NCI-H226 (cell line): ENCODE results near the gene GRM8.

Experiments used
- DNase-seq: peaks from one replicate; pipeline ENCODE4 v3.0.0-alpha.2; 2015

The GRM8 gene

DNA sequence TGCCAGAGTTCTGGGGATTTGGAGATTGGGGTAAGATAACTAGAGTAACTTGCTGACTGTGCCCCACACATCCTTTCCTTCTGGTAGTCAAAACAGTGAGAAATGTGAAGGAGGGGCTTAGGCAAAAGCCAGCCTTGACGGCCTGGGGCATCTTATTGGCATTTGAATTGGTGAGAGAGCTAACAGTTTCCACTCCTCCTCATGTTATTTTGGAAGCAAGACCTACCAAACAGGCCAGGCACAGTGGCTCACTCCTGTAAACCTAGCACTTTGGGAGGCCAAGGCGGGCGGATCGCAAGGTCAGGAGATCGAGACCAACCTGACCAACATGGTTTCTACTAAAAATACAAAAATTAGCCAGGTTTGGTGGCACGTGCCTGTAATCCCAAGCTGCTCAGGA lies 596.6 kb downstream of the GRM8 start:
- DNase-seq = no peak

DNA sequence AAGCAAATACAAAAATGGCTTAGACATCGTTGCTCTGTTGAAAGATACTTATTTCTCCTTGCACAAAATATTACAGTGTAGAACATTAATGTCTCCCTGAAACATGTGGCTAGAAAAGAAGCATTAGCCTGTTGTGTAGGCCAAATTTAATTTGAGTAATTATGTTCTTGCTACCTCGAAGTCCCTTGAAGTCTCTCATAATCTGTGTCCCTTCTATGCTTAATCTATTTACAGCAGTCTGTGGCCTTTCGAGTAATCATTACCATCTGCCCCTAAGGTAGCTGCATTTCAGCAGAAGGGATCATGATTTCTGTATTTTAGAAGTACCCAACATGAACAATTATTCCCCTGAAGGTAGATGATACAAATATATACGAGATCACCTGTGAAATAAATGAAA lies 615.2 kb downstream of the GRM8 start:
- no peak for DNase-seq

GRCh38 chr7:126635545-126635944 lies 617.2 kb downstream of the GRM8 start:
- DNase-seq = no peak

DNA sequence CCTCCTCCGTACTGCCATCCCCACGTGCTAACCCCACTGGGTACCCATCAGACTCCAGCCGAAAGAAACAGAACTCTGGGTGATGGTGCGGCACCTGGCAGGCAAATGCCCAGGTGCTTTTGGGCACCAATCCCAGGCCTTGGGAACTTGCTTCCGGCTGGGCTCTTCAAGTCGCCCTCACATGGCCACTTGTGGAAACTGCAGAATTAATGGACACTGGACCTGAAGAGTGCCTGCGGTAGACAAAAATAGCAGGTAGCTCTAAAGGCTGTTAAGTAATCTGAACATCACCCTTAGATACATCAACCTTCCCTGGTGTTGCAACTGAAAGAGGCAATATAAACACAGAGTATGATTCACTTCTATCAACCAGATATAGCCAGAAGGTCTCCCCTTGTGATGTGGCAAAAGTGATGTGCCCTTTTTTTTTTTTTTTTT lies 644.4 kb downstream of the GRM8 start:
- DNase-seq = peak; percentile 43

DNA sequence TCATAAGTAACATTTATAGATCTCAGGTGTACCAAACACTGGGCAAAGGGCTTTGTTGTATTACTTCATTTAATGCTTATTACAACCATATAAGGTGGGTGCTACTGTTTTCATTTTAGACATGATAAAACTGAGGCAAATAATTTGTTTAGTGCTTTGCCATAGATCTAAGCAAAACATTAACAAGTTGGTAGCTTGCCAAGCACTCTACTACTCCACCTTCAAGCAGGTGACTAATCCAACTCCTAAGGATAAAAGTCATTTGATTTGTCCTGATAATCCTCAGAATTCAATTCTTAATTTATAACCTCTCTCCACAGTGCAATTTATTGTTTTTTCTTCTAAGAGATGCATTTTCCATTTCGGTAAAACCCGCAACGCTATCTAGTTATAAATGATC lies 646.4 kb downstream of the GRM8 start:
- no peak for DNase-seq

DNA sequence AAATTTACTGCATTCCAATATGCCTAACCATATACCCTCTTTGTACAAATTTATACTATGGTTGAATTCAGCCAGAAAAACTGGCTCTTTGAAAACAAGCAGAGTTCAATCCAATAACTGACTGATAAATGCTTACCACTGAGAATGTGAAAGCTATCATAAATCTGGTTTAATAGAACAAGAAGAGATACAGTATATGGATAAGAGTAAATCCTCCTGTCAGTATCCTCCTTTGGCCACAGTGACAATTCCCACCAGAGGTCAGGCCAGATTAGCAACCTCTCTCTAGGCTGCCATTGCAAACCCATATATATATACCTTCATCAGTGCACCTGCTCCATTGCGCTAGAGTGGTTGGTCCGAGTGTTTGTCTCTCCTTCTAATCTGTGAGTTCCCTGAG lies 647.2 kb downstream of the GRM8 start:
- no peak for DNase-seq

GRCh38 chr7:126605056-126605455 lies 647.7 kb downstream of the GRM8 start:
- DNase-seq = no peak

DNA sequence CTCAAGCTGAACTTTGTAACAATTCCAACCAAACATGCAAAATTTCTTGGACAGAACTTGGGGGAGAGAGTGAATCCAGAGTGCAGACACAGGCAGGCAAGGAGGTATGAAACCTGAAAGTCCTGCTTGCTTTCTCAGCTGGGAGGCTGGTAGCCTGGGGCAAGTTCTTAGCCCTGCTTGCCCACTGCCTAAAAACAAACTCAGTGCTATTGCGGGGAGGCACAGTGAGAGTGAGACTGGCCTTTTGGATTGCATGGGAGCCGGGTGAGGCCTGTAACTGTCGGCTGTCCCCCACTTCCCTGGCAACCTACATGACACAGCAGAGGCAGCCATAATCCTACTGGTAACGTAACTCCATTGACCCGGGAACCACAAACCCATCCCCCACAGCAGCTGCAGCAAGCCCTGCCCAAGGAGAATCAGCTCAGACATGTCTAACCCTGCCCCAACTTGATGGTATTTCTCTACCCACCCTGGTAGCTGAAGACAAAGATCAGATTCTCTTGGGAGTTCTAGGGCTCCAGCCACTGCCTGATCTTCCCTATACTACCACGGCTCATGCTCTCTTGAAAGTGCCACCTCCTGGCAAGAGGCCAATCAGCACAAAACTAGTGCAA lies 663.6 kb downstream of the GRM8 start:
- no peak for DNase-seq

- DNase-seq = no peak
Measured at GRCh38 chr7:126578338-126578737, 674.4 kb downstream of the GRM8 start.

DNA sequence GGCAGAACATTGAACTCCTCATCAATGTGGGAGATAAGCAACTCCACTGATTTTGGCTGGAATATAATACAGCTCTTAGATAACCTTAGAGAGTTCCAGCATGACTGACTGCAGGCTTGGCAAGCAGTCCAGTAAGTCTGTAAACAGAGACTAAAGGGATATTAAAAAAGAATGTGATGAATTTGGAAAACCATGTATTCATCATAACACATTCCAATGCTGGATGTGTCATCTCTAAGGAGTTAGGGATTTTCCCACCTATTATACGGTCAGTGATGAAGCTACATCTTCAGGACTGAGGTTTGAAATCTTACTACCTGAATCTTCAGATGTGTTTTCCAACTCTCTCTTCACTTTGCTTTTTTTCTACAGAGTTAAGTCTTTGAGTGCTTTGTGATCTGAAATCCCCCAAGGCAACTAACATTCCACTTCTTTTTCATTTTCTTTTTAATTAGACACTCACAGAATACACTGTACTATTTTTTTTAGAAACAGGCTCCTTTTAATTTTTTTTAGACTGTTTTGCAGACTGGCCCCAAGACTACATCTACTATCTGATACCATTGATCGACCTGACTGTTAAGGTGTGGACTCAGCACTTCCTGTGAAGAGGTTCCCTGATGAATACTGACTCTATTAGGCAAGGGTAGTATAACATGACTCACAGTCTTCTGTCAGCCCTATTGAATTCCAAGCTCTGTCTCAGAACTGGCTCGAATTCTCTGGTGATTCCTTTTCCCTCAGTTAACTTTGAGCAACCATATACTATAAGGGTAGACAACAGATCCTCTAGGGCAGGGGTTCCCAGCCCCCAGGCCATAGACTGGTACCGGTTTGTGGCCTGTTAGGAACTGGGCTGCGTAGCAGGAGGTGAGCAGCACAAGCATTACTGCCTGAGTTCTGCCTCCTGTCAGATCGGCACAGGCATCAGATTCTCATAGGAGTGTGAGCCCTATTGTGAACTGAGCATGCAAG lies 678.2 kb downstream of the GRM8 start:
- DNase-seq = peak; percentile 96

DNA sequence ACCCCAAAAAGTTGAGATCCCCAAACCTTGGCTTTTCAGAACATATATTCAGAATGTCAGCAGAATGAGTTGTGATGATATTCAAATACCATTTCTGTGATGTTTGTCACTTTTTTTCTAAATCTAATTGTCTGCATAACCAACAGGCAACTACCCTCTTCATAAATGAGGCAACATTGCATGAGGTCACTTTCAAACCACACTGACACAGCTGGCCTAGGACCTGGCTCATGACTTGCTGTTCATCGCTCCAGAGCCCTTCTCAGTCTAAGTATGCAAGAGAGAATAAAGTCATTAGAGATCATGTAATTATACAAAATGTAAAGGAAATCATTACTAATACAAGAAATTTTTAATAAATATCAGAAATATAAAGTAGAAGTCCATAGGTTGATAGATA lies 681.9 kb downstream of the GRM8 start:
- DNase-seq = no peak

DNA sequence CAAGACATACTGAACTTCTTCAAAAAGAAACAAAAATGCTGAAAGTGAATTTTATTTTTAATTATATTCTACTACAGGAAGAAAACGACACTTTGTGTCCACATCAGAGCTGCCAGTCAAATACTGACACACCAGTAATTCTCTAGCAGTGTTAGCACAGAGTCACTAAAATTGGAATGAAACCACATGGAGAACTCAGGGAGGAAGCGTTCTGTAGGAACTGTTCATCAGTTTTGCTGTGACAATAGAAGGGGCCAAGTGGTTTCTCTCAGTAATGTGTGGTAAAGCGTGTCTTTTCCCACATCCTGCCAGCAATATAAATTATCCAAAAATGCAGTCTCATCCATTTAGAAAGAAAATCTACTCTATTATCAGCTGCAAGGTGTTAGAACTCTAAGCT lies 683.3 kb downstream of the GRM8 start:
- no peak for DNase-seq

DNA sequence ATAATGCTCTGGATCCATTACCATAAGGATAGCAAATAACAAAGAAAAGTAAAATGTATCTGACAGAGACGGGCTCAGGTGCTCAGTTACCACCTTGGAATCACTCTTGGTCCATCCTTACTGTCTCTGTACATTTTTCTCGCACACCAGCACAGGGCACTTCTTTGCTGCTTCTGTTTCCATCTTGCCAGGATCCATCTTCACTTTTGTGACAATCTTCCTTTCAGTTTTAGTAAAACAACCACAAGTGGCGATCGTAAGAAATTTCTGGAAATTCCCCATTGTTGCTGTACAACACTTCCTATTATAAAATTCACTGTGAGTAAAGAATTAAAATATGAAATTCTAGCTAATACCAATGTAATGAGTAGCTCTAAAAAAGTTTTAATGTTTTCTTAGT lies 695.5 kb downstream of the GRM8 start:
- no peak for DNase-seq

- DNase-seq = peak; percentile 19
Measured at GRCh38 chr7:126541406-126541805, 711.3 kb downstream of the GRM8 start.

- DNase-seq = no peak
Measured at GRCh38 chr7:126535176-126535575, 717.6 kb downstream of the GRM8 start.

- no peak for DNase-seq
Measured at GRCh38 chr7:126533715-126534114, 719.0 kb downstream of the GRM8 start.

DNA sequence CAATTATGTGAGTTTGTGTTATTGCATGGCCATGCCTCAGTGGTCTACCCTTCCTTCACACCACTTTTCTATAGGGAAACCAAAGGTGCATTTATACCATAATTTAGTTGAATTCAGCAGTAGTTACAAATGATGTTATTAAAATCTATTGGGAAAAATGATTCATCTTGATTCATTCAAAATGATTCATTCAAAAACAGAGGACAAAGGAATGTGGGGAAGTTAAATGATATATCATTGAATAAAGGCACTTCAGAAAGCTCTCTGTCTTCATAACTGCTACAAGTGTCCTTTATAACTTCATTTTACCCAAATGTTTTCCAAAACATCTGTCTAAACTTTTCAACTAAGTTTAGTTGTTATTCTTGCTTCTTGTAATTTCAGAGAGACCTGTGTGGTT lies 722.9 kb downstream of the GRM8 start:
- no peak for DNase-seq

DNA sequence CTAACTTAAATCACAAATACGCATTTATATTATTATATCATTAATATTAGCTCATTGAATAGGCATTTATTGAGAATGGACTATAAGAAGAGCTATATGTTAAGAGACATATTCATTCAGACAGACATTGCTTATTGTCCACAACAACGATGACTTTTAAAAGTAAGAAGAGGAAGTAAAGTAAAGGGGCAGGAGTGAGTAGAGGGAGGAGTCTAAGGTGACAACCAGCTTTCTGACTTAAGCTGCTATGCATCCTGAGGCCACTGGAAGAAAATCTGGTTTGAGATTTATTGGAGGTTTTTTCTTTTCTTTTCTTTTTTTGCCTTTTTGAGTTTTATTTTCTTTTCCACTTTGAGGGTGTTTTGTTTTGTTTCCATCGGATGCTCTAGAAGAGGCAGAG lies 723.5 kb downstream of the GRM8 start:
- no peak for DNase-seq

DNA sequence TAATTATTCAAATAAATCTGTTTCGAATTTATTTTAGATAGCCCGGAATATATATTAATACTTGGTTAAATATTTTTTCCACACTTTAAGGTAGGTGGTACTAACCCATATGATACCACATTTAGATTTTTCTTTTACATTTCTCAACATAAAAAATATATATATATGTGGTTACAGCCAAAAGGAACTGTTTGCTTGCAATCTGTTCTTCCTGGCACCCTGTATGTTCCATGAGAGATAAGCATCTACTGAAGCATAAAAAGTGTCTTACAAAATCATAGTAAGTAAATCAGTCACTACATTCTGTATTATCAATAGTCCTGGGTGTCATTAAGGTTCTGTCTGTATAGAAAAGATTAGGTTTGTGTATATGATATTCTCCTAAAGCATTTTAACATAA lies 726.8 kb downstream of the GRM8 start:
- no peak for DNase-seq

- no peak for DNase-seq
Measured at GRCh38 chr7:126524967-126525366, 727.8 kb downstream of the GRM8 start.

DNA sequence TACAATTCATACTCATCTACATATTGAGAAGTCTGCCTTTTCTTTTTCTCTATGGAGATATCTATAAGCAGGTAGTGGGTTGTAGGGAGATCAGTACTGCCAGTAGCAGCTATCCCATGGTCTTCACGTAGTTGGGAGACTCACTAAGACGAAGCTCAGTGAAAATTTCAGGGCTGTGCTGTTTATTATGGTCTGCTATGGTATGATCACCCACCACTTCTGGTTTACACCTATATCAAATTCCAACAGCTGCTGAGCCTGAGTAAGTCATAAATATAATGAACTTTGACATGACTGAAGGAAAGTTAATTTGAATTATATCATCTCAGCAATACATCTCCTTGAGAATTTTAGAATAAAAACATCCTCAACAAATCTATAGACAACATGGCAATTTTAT lies 741.7 kb downstream of the GRM8 start:
- DNase-seq = no peak

DNA sequence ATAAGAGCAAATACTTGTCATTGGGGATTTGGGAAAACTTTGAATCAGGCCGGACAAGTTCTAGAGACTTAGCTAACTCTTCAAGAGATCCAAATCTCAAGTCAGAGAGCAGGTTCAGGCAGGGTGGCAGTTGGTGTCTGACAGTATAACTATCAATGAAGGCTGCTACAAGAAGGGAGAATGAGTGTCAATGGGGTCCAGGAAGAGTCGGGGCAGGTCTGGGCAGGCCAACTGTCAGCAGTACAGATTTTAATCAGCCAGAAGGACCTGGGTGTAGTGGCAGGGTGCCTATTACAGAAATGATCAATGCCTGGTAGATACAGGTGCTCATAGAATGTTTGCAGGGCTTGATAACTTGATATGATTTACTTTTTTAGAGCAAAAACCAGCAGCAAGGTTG lies 751.1 kb downstream of the GRM8 start:
- DNase-seq = no peak

- no peak for DNase-seq
Measured at GRCh38 chr7:126499481-126499880, 753.3 kb downstream of the GRM8 start.

DNA sequence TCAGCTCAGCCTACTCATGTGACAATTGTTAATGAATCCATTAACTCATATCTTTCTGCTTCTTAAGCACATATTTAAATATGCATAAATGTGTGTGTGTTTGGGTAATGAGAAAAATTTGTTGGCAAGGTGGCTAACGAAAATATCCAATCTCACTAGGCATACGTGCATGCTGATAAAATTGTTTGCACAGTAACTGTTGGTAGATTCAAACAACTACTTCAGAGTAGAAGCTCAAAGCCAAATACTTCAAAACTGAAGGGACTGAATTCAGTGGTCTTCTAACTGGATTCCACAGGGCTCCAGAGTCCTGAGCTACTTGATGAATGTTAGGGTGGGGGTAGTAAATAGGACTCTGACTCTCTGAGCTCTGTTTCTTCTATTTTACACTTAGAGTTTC lies 757.0 kb downstream of the GRM8 start:
- no peak for DNase-seq

DNA sequence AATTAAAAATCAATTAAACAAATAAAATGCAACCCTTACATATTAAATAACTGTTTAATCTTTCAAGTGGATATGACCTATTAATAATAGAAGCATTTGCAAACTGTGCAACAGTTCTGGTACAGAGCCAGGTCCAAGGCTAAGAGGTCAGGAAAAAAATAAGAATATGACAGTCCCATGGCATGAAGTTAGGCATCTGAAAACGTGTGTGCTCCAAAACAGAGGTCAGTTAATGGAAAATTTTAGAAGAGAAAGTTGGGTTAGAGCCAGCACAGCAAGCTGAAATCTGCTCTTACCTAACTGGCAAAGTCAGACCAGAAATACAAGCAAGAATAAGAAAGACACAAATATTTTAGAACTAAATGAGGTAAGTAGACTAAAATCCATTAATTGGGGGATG lies 757.7 kb downstream of the GRM8 start:
- DNase-seq = no peak
